HG02588 (cell line): ENCODE results near the gene STIM1.

Experiments
- ATAC-seq: cut with Tn5 transposase; IDR thresholded peaks from one replicate; pipeline ENCODE4 v1.9.1; 2021; ENCODE audit warnings: mild to moderate bottlenecking, moderate library complexity; ENCODE audit not compliant: unreplicated experiment

The STIM1 gene

DNA sequence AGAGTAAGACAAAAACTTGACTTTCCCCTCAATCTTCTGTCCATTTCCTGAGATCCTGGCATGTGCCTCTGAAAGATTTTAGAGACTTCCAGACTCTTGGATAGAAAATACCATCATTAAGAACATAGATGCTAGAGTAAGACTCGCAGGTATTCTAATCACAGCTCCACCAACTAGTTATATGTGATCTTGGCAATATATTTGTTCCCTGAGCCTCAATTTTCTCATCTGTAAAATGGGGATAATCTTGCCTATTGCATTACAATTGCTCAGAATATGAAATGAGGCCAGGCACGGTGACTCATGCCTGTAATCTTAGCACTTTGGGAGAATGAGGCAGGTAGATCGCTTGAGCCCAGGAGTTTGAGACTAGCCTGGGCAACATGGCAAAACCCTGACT lies 25.4 kb upstream of the STIM1 start:
- ATAC-seq, result no peak

GRCh38 chr11:3830730-3831129 lies 24.7 kb upstream of the STIM1 start:
- ATAC-seq, result no peak

GRCh38 chr11:3831378-3832239 lies 23.9 kb upstream of the STIM1 start:
- no peak for ATAC-seq

DNA sequence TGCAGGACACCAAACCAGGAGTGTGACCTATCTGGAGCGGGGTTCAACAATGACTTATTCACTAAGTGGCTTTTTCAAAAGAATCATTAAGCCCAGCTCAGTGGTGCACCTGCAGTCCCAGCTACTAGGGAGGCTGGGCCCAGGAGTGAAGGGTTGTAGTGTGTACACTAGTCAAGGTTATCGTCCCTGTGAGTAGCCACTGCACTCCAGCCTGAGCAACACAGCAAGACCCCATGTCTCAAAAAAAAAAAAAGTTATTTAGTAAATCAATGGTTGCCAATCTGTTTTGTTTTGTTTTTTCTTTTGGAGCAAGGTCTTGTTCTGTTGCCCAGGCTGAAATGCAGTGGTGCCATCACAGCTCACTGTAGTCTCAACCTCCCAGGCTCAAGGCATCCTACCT lies 22.6 kb upstream of the STIM1 start:
- no peak for ATAC-seq

- ATAC-seq, result no peak
Measured at GRCh38 chr11:3833449-3833848, 22.0 kb upstream of the STIM1 start.

DNA sequence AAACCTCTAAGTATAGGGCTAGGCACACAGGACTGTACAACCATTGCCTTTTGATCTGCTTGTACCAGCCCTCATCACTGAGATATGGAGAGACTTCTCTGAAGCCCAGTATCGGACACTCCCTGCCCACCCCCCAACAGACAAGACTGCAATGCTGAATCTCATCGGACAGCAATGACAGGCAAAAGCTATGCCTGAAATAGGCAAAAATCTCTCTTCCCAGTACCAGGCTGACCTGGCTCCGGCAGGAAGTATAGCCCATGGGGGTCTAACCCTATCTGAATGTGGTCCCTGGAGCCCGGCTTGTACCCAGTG lies 21.2 kb upstream of the STIM1 start:
- ATAC-seq, result no peak

DNA sequence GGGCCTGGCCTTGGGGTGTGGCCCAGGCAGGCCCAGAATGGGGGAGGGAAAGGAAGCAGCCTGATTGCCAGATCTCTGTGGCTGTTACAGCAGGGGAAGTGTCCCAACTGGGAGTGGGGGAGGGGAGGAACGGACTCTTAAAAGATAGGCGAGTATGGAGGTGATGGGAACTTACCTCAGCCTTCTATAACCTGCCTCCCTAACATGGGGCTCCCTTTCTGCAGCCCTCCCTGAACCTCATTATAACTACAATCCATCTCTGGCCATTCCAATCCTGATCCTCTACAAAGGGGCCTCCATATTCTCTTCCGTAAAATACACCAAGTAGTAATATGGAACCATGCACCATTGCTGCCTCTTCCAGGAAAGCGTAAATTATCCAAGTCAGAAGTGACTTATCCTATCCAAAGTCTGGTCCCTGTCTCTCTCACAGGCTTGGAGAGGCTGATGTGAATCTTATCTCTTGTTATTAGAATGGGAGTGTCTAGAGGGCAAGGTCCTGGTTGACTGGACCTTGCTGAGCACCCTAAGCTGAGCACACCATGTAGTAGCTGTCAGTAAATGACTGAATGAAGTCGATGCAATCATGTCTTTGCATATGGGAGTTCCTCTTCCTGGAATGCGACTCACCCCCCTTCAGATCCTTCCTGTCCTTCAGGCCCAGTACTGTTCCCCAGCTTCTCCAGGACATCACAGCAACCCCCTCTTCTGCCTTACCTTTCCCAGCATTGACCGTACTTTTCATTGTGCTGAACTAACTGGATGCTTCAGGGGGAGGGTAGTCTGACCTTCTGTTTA lies 20.6 kb upstream of the STIM1 start:
- no peak for ATAC-seq

DNA sequence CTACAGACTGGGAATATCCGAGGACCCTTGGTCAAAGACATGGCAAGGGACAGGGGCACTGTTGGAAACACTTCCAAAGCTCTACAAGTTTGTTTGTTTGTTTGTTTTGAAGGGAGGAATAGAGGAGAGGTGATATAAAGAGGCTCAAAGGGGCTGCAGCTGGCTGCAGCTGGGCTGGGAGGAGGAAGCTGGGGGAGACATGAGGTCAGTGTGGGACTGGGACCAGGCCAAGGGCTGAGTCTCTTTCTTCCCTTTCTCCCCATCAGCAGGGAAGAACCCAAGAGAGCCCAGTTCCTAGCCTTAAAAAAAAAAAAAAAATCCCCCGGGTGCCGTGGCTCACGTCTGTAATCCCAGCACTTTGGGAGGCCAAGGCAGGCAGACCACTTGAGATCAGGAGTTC lies 19.7 kb upstream of the STIM1 start:
- no peak for ATAC-seq

- no peak for ATAC-seq
Measured at GRCh38 chr11:3836903-3837302, 18.6 kb upstream of the STIM1 start.

GRCh38 chr11:3837793-3838192 lies 17.7 kb upstream of the STIM1 start:
- ATAC-seq, result no peak

DNA sequence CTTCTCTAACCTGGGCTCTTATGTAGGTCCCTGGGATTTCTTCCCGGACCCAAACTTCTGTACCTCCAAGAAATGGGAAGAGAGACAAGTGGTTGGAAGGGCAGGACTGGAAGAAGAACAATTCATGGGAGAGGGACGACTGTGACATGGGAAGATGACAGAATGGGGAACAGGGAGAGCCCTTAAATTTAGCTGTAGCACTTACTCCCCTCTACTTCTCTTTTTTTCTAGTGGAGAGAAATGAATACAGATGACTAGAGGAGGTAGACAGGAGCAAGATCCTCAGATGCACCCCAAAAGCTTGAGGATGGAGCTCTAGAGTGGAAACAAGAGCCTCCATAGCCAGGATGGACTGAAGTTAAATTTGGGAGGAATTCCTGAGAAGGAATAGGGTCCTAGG lies 17.0 kb upstream of the STIM1 start:
- no peak for ATAC-seq

DNA sequence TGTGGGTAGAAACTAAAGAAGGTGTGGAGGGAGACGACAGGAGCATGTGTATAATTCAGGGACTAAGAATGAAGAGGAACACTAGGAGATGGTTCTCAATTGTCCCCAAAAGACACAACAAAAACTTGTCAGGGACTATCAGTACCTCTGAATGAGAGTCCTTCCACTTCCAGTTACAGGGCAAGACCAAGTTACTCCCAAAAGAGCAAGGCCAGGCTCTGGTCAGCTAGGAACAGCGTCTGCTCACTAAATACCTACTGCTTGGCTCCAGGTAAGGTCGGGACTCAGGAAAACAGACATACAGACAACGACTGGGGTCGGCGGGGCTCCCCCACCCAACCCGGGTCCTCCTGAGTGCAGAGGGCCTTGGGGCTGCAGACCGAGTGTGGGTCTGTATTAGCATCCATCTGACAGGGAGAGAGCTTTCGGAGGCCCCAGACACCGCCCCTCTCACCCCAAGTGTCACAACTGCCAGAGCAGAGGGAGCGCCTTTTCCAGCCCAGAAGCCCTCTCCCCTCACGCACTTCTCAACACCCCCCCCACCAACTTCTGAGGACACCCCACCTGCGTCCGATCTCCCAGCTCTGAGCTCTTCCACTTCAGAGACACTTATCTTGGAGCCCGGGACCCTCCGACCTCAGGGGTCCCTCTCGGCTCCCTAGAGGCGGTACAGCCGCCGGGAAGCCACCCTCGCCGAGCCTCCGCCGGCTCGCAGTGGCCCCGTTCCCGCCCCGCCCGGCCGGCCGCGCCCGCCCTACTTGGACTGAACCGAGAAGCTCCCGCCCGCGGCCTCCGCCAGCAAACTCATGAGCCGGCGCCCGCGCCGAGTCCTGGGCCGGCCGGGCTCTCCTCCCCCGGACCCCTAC lies 15.2 kb upstream of the STIM1 start:
- ATAC-seq, result peak; percentile 0

- ATAC-seq, result peak; percentile 41
Measured at GRCh38 chr11:3840870-3841425, 14.5 kb upstream of the STIM1 start, which contains the start of gene RHOG. Gene RHOG, minus strand, starts transcription at chr11:3840959. Its CDS starts 12,821 bp downstream, at chr11:3828138.

GRCh38 chr11:3841426-3842350 lies 13.8 kb upstream of the STIM1 start:
- ATAC-seq, result peak; percentile 47

DNA sequence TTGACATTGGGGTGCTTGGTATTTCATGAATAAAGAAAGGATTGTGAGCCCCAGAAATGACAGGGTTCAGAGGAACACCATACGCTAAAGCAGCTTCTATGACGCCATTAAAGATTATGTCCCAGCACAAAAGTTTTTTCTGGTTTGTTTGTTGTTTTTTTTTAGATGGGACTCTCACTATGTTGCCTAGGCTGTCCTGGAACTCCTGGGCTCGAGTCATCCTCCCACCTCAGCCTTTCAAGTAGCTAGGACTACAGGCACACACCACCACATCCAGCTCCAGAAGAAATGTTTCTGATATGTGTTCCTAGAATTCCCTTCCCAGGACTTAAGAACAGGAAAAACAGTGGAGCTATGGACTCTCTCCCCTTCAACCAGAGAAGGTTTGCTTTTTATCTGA lies 12.1 kb upstream of the STIM1 start:
- no peak for ATAC-seq

GRCh38 chr11:3845246-3845645 lies 10.2 kb upstream of the STIM1 start:
- ATAC-seq, result no peak

- no peak for ATAC-seq
Measured at GRCh38 chr11:3845670-3846069, 9.8 kb upstream of the STIM1 start.

- no peak for ATAC-seq
Measured at GRCh38 chr11:3849297-3849874, 6.1 kb upstream of the STIM1 start.

- ATAC-seq, result no peak
Measured at GRCh38 chr11:3853545-3853842, 2.0 kb upstream of the STIM1 start.
